Stimulated activated memory B cell treated with anti-CD40 and anti-IgM and Interleukin-4, amounts not matched to agents 10 μg/mL and 1 μg/mL and 100 μg/mL, for 72 hours (primary cell): ENCODE measurements around the gene LPGAT1.
A peak's percentile ranks its signal among the peaks of the same experiment; 100 is the strongest.

Experiments used
- ATAC-seq: fragments of 150-1000 bp; cut with Tn5 transposase; 2 replicates; pipeline ENCODE4 v1.10.0; 2021
- H3K27ac Mint-ChIP-seq: one replicate; pipeline ENCODE4 v1.8.0; 2022; ENCODE audit warnings: mild to moderate bottlenecking, mixed read lengths
- H3K27me3 Mint-ChIP-seq: one replicate; pipeline ENCODE4 v1.8.0; 2022; ENCODE audit warnings: mixed read lengths
- H3K36me3 Mint-ChIP-seq: one replicate; pipeline ENCODE4 v1.8.0; 2022; ENCODE audit warnings: mixed read lengths
- H3K4me1 Mint-ChIP-seq: one replicate; pipeline ENCODE4 v1.8.0; 2022; ENCODE audit warnings: mixed read lengths
- H3K4me3 Mint-ChIP-seq: one replicate; pipeline ENCODE4 v1.8.0; 2022; ENCODE audit warnings: mild to moderate bottlenecking, moderate library complexity, mixed read lengths
- H3K9me3 Mint-ChIP-seq: one replicate; pipeline ENCODE4 v1.8.0; 2022; ENCODE audit warnings: mixed read lengths

Gene LPGAT1

GRCh38 chr1:211737115-211738035 is 93.2 kb downstream of the LPGAT1 start:
- Mint-ChIP-seq H3K4me3 (no peak overlapping the region), H3K9me3 (no peaks in the 10 kb centered on the region), H3K27me3 (peaks cover 7% of the 10 kb centered on the region), H3K36me3 (no peaks in the 10 kb centered on the region), H3K27ac (no peak overlapping the region), H3K4me1 (peaks cover 29% of the 10 kb centered on the region)
- no peak for ATAC-seq

GRCh38 chr1:211736351-211736915 is 94.1 kb downstream of the LPGAT1 start:
- no peak for ATAC-seq

GRCh38 chr1:211735208-211736170 is 95.1 kb downstream of the LPGAT1 start:
- Mint-ChIP-seq H3K4me3 (no peak overlapping the region), H3K36me3 (no peaks in the 10 kb centered on the region), H3K27me3 (peaks cover 7% of the 10 kb centered on the region), H3K27ac (no peak overlapping the region), H3K9me3 (no peaks in the 10 kb centered on the region), H3K4me1 (peaks cover 36% of the 10 kb centered on the region)
- no peak for ATAC-seq

More at GRCh38 chr1:211736351-211736915, 94.1 kb downstream of the LPGAT1 start:
- Mint-ChIP-seq H3K4me3 (no peak overlapping the region), H3K4me1 (peaks cover 36% of the 10 kb centered on the region), H3K9me3 (no peaks in the 10 kb centered on the region), H3K27me3 (peaks cover 7% of the 10 kb centered on the region), H3K27ac (no peak overlapping the region), H3K36me3 (no peaks in the 10 kb centered on the region)

GRCh38 chr1:211734791-211735190 is 95.8 kb downstream of the LPGAT1 start:
- H3K4me3 Mint-ChIP-seq: no peak overlapping the region
- no peak for ATAC-seq
- no peaks in the 10 kb centered on the region for H3K9me3 Mint-ChIP-seq
- H3K4me1 Mint-ChIP-seq: peaks cover 29% of the 10 kb centered on the region
- H3K27ac Mint-ChIP-seq: no peak overlapping the region
- H3K36me3 Mint-ChIP-seq: no peaks in the 10 kb centered on the region
- H3K27me3 Mint-ChIP-seq: peaks cover 7% of the 10 kb centered on the region

- no peak for ATAC-seq
- H3K9me3 Mint-ChIP-seq: no peaks in the 10 kb centered on the region
- H3K4me1 Mint-ChIP-seq: peaks cover 25% of the 10 kb centered on the region
- H3K27me3 Mint-ChIP-seq: peaks cover 7% of the 10 kb centered on the region
- H3K36me3 Mint-ChIP-seq: no peaks in the 10 kb centered on the region
- no peak overlapping the region for H3K4me3 Mint-ChIP-seq
- H3K27ac Mint-ChIP-seq: no peak overlapping the region
Observed at GRCh38 chr1:211734359-211734758, 96.2 kb downstream of the LPGAT1 start.

GRCh38 chr1:211732293-211732980 is 98.1 kb downstream of the LPGAT1 start:
- Mint-ChIP-seq H3K36me3 (no peaks in the 10 kb centered on the region), H3K4me1 (peaks cover 13% of the 10 kb centered on the region), H3K27ac (no peak overlapping the region), H3K4me3 (no peak overlapping the region), H3K9me3 (no peaks in the 10 kb centered on the region), H3K27me3 (peaks cover 7% of the 10 kb centered on the region)
- ATAC-seq: peak; percentile 85

- H3K9me3 Mint-ChIP-seq: no peaks in the 10 kb centered on the region
- H3K36me3 Mint-ChIP-seq: no peaks in the 10 kb centered on the region
- peaks cover 7% of the 10 kb centered on the region for H3K27me3 Mint-ChIP-seq
- no peak for ATAC-seq
- H3K4me1 Mint-ChIP-seq: peaks cover 13% of the 10 kb centered on the region
- no peak overlapping the region for H3K27ac Mint-ChIP-seq
- no peak overlapping the region for H3K4me3 Mint-ChIP-seq
Observed at GRCh38 chr1:211731456-211732292, 98.9 kb downstream of the LPGAT1 start.

GRCh38 chr1:211730347-211730746 is 100.2 kb downstream of the LPGAT1 start:
- no peak overlapping the region for H3K27ac Mint-ChIP-seq
- H3K36me3 Mint-ChIP-seq: no peaks in the 10 kb centered on the region
- peaks cover 13% of the 10 kb centered on the region for H3K4me1 Mint-ChIP-seq
- no peak for ATAC-seq
- H3K9me3 Mint-ChIP-seq: no peaks in the 10 kb centered on the region
- H3K4me3 Mint-ChIP-seq: no peak overlapping the region
- H3K27me3 Mint-ChIP-seq: peaks cover 2% of the 10 kb centered on the region

- ATAC-seq: no peak
Observed at GRCh38 chr1:211729238-211729637, 101.3 kb downstream of the LPGAT1 start.

GRCh38 chr1:211726467-211726995 is 104.0 kb downstream of the LPGAT1 start:
- no peaks in the 10 kb centered on the region for H3K36me3 Mint-ChIP-seq

More at GRCh38 chr1:211729238-211729637, 101.3 kb downstream of the LPGAT1 start:
- H3K9me3 Mint-ChIP-seq: no peaks in the 10 kb centered on the region
- H3K27me3 Mint-ChIP-seq: no peaks in the 10 kb centered on the region
- H3K27ac Mint-ChIP-seq: no peak overlapping the region
- peaks cover 13% of the 10 kb centered on the region for H3K4me1 Mint-ChIP-seq
- no peaks in the 10 kb centered on the region for H3K36me3 Mint-ChIP-seq
- no peak overlapping the region for H3K4me3 Mint-ChIP-seq

GRCh38 chr1:211724687-211725196 is 105.8 kb downstream of the LPGAT1 start:
- H3K27ac Mint-ChIP-seq: no peak overlapping the region
- no peaks in the 10 kb centered on the region for H3K27me3 Mint-ChIP-seq
- no peak overlapping the region for H3K4me3 Mint-ChIP-seq
- ATAC-seq: no peak
- no peaks in the 10 kb centered on the region for H3K36me3 Mint-ChIP-seq
- peaks cover 8% of the 10 kb centered on the region for H3K9me3 Mint-ChIP-seq
- H3K4me1 Mint-ChIP-seq: no peaks in the 10 kb centered on the region

More at GRCh38 chr1:211726467-211726995, 104.0 kb downstream of the LPGAT1 start:
- H3K9me3 Mint-ChIP-seq: no peaks in the 10 kb centered on the region
- H3K4me3 Mint-ChIP-seq: no peak overlapping the region
- ATAC-seq: no peak
- no peaks in the 10 kb centered on the region for H3K4me1 Mint-ChIP-seq
- H3K27ac Mint-ChIP-seq: no peak overlapping the region
- no peaks in the 10 kb centered on the region for H3K27me3 Mint-ChIP-seq

- Mint-ChIP-seq H3K4me1 (no peaks in the 10 kb centered on the region), H3K4me3 (no peak overlapping the region), H3K9me3 (peaks cover 8% of the 10 kb centered on the region), H3K27me3 (no peaks in the 10 kb centered on the region), H3K27ac (no peak overlapping the region), H3K36me3 (no peaks in the 10 kb centered on the region)
- no peak for ATAC-seq
Observed at GRCh38 chr1:211723273-211723672, 107.3 kb downstream of the LPGAT1 start.

GRCh38 chr1:211722277-211723175 is 108.0 kb downstream of the LPGAT1 start:
- Mint-ChIP-seq H3K4me1 (no peaks in the 10 kb centered on the region), H3K4me3 (no peak overlapping the region), H3K27ac (no peak overlapping the region), H3K27me3 (no peaks in the 10 kb centered on the region), H3K36me3 (no peaks in the 10 kb centered on the region), H3K9me3 (peaks cover 8% of the 10 kb centered on the region)
- no peak for ATAC-seq
